ENCODE measurements around the gene ANKRD28.

The ANKRD28 gene

DNA sequence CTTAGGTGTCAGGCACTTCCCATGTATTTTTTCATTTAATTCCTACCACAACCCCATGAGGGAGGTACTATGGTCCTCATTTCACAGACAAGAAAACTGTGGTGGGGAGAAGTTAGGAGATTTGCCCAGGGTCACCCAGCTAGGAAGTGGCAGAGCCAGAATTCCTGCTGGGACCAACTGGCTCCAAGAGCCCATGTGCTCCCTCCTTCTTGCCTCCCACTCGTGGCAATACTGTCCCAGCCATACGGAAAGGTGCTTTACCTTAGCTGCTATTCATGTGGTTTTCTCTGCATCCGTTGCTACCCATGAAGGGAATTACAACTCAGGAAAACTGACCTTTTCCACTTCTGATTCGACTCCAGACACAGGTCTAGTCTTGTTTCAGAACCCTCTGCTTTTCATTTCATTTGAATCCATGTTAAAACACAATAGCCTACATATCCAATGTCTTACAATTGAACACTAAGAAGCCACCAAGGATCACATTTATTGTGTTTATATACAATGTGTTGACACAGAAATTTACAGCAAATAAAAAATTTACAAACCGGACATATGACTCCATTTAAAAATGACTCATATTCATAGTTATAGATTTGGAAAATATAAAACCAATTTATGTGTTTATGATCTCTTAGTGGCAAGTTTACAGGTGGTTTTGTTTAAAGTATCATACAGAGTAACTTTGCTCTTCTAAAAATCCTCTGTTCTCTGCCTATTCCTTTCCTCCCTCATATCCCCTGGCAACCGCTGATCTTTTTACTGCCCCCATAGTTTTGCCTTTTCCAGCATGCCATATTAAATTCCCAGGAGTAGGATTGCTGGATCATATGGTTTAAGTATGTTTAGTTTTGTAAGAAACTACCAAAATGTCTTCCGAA lies 137.5 kb downstream of the ANKRD28 start:
- FAIRE-seq = no peak

GRCh38 chr3:15659254-15659975 lies 138.4 kb downstream of the ANKRD28 start:
- no peak for FAIRE-seq

DNA sequence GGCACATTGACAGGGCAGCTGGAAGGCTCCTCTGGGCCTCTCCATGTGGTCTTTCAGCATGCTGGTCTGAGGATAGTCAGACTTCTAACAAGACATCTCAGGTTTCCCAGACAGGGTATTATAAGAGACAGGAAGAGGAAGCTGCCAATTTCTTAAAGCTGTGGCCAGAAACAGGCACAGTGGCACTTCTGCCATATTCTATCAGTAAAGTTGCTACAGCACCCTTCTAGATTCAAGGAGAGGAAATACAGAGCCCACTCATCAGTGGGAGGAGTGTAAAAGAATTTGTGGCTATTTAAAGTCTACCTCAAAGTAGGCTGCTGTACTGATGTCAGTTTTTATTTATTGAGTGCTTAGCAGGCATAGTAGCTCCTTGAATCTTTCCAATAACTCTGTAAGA lies 140.8 kb downstream of the ANKRD28 start:
- no peak for FAIRE-seq

GRCh38 chr3:15656342-15656741 lies 141.4 kb downstream of the ANKRD28 start:
- FAIRE-seq = no peak

DNA sequence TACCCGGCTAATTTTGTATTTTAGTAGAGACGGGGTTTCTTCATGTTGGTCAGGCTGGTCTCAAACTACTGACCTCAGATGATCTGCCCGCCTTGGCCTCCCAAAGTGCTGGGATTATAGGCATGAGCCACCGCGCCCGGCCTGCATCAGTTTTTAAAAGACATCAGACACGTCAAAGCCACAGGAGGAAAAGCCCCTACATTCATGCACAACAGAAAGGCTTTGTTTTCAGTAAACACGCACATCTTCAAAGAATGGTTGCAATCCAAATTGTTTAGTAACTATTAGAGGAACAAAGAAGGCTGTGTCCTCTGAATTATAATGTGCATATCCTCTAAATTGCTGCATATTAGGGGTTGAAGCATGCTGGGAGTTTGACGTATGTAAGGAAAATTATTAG lies 142.9 kb downstream of the ANKRD28 start:
- FAIRE-seq = no peak

- no peak for FAIRE-seq
Measured at GRCh38 chr3:15654127-15654526, 143.7 kb downstream of the ANKRD28 start.

DNA sequence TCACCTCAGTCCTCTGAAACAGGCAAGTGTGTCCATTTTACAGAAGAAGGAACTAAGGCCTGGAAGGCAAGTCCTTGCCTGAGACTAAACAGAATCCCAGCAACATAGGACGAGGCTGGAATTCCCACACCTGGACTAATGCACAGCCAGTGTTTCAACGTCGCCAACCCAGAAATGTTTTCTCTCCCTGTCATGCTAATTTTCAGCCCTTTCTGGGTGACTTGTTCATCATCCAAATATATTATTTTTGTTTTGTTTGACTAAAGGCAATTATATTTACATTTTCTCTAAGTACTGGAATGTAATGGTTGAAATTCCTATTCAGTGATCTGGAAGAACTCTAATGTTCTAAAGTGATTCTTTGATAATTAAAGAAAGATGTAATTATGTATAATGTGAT lies 144.5 kb downstream of the ANKRD28 start:
- no peak for FAIRE-seq

- no peak for FAIRE-seq
Measured at GRCh38 chr3:15651396-15651795, 146.4 kb downstream of the ANKRD28 start.

DNA sequence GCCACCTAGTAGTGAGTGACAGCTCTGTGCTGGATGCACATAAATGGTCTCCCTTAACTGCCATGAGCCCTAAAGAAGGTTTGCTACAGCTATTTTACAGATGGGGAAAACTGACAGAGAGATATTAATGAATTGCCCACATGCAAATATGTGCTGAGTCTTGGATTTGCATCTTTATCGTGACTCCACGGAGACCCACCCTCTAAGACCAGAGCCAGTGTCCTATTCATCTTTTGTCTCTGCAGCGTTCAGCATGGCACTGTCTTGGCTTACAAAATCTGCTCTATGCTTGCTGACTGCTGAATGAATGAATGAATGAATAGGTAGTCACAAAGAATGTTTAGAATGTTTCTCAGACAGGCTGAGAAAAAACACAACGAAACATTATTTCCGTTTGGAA lies 147.9 kb downstream of the ANKRD28 start:
- FAIRE-seq = no peak

DNA sequence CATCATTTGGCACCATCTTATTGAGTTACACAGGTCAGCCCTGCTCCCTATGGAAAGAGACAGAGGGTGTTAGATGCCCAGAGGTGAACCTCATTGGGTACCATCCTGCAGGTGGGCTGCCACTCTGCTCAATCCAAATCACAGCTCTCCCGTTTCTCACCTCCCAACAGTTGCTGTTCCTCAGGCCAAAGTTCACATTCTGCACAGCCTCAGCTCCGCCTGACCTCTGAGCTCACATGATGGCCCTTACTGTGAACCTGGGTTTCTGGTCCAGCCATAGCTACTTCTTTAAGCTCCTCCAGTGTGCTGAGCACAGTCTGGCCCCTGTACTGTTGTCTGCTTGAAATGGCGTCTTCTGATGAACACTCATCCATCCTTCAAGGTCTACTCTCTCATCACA lies 148.4 kb downstream of the ANKRD28 start:
- FAIRE-seq = no peak

DNA sequence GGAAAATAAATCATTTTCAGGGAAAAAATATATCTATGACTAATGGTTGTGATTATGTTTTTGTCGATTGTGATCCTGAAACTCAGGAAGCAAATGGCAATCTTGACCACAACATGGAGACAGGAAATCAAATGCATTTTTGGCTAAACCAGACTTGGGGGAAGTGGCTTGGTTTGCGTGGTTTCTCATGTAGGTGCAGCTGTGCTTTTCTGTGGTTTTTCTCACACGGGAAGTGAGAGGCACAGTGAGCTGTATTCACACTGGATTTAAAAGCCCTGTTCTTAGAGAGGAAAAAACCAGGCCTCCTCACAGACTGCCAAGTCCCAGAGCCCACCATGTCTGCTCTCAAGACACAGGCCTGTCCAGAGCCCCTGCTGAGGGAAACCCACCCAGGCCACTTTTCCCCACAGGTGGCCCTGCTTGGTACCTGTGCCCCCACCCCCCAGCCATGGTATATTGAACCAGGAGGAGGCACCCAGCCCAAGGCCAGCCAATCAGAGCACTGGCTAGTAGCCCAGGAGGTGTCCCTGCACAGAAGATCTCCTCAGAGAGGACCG lies 150.1 kb downstream of the ANKRD28 start:
- no peak for FAIRE-seq

DNA sequence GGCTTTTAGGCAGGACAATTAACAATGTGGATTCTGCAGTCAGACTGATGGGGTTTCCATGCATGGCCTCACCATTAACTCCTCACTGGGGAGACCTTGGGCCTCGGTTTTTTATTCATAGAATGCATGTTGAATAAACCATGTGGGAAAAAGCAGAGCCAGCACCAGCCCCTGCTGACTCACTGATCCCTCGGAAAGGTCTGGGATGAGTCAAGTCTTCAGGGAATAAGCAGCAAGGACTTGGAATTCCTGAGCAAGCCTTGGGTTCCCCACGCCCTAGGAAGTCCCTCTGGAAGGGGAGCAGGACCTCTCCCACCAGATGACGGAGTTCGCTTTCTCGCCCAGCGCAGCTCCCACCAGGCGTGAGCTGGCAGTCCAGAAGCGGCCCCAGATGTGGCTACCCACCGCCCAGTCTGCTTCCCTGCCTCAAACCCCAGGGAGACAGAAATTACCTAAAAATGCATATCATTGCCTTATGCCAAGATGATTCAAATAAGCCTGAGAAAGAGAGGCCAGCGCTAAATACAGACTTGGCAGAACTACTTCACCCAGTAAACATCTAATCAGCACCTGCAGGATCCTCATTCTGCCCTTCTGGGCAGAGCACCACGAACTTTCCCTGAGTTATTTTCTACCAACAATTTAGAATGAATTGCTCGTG lies 150.8 kb downstream of the ANKRD28 start:
- no peak for FAIRE-seq

- FAIRE-seq = no peak
Measured at GRCh38 chr3:15645740-15646501, 151.9 kb downstream of the ANKRD28 start.

DNA sequence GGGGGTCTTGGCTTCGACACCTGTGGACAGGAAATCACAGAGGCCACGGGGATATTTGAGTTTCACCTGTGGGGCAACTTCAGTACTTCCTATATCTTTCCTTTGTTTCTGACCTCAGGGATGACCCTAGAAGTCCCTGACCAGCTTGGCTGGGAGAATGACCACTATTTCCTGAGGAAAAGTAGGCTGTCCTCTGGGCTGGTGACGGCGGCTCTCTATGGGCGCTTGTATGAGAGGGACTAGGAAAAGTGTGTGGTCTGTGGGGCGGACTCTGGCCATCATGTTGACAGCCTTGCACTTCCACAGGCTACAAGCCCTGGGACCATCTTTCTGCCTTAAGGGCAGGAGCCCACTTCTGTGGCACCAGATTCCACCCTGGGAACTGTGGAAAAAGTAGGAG lies 152.5 kb downstream of the ANKRD28 start:
- FAIRE-seq = no peak

DNA sequence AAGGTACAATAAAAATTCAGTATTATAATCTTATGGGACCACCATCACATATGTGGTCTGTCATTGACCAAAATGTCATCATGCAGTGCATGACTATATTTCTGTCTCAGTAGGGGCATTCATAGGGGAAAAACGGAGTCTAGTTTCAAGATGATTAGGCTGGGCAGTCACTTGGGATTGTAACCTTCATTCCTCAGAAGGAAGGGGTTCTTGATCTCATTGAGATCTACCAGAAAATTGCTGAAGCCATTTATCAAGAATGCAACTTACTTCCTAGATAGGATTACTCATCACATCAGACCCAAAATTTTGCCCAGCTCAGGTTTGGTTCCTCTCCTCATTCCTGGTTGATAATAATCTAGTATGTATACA lies 158.9 kb downstream of the ANKRD28 start:
- FAIRE-seq = no peak

GRCh38 chr3:15638193-15638890 lies 159.4 kb downstream of the ANKRD28 start:
- FAIRE-seq = no peak

DNA sequence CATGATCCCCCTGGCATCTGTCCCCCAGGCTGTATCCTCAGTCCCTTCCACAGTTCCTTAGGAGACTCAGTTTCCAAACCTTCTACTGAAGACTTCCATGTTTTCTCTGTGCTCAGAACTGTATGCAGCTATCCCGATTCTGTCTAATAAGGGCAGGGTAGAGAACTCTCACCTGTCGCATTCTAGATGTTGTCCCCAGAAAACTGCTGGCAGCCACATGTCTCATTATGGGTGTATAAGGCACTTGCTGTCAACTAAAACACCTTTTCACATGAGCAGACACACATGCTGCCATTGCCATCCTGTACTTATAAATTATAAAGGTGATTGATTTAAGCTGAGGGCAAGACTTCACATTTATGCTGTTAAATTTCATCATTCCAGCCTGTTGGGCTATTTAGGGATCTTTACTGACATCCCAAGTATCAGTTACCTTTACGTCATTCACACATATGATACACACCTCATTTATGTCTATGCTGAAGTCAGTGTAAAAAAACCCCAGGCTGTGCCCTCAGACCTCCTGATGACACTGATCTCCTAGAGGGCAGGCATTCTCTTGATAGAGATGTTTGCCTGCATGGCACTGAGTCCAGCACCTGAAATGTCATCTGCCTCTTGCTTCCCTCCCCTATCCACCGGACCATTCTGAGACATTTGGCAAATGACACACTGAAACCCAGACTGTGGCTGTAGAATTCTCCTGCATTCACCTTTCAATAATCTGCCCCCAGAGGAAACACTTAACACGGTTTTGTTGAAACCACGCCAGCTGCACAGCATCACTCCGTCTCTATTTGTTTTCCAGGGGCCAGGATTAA lies 160.4 kb downstream of the ANKRD28 start:
- no peak for FAIRE-seq

DNA sequence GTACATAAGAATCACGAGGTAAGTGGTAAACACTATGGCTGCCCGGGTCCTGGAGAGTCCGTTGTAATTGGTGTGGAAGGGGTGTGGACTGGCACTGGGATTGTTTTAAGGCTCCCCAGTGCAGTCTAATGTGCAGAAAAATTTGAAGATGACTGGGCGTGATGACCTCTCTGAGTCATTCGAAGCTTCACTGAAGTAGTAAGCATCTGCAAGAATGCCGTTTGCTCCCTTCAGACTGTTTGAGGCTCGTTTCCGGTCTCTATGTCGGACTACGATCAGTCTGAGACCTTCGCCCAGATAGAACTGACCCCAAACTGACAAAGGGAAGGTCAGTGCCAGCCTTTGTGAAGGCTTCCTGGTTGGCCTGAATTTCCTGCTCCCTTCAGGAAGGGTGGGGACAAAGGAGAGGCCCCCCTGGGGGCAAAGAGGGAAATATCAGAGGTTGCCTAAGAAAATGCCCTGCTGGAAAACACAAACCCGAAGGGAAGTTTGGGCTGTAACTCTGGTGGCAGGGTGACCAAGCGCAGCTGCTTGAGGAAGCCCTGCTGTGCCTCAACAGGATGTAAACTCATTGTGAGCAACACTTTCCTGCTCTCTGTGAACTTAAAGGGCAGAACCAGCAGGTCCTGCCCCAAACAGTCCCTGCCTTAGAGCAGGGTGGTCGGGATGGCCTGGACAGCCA lies 161.6 kb downstream of the ANKRD28 start:
- no peak for FAIRE-seq

GRCh38 chr3:15635121-15635661 lies 162.6 kb downstream of the ANKRD28 start:
- FAIRE-seq = peak; percentile 85

DNA sequence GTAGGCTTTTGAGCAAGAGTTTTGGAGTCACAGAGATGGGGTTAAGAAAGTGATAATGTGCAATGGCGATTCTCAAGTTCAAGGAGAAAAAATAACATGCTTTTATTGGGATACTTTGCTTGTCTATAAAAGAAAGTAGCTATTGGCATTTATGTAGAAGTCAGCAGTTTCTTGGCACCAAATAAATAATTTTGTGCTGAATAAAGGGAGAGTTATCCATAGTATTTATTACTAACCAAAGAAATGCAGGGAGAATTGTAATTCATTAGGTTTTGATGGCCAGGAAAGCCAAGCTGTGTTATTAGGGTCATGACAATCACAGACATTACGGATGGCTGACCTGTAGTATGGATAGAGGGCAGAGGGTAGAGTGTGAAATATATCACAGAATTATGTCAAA lies 163.1 kb downstream of the ANKRD28 start:
- FAIRE-seq = no peak
